Erythroblast (primary cell): ENCODE data around the gene BBS4.
"Not testable (repeated sequence)": the region's sequence is repeated elsewhere in the genome, so short reads cannot be mapped to it uniquely, and the experiment has no call there.

Experiments used
- GATA1 ChIP-seq: IDR thresholded peaks from 2 replicates; pipeline ENCODE4 v1.6.1; 2011; ENCODE audit warnings: low read depth, mild to moderate bottlenecking, control low read depth, low read length, moderate library complexity
- POLR2A ChIP-seq: IDR thresholded peaks from 2 replicates; pipeline ENCODE4 v1.6.1; 2011; ENCODE audit warnings: mild to moderate bottlenecking, low read length

GRCh38 chr15:72663931-72664330, 22.1 kb upstream of the BBS4 start:
- TF ChIP-seq POLR2A, GATA1: not testable (repeated sequence)
